HG02973 (cell line): ENCODE measurements around the gene CGB2.
"Not testable (repeated sequence)": the region's sequence is repeated elsewhere in the genome, so short reads cannot be mapped to it uniquely, and the experiment has no call there.

Source experiments
- ATAC-seq: cut with Tn5 transposase; IDR thresholded peaks from one replicate; pipeline ENCODE4 v1.9.1; 2021; ENCODE audit warnings: moderate library complexity; ENCODE audit not compliant: unreplicated experiment

Gene CGB2

DNA sequence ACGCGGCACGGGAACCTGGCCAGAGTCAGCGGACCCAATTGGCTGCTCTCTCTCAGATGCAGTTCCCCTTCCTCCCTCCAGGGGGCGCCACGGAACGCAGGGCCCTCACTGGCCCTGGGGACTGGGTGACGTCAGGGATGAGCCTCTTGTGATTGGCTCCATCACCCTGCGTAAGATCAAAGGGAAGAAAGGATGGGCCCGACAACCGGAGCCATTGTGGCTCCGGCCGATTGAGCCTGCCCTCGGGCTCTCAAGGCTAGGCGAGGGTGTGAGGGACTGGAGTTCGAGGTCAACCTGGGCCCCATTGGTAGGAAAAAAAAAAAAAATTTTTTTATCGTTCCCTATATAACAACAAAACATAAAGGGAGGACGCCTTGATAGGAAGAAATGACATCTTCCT, 5.1 kb downstream of the CGB2 start, which contains the start of gene CGB1:
Gene CGB1, minus strand, starts transcription at position 81 of the 400 bp plus-strand sequence. CDS start 184 bp downstream, outside the sequence.
- not testable (repeated sequence) for ATAC-seq

DNA sequence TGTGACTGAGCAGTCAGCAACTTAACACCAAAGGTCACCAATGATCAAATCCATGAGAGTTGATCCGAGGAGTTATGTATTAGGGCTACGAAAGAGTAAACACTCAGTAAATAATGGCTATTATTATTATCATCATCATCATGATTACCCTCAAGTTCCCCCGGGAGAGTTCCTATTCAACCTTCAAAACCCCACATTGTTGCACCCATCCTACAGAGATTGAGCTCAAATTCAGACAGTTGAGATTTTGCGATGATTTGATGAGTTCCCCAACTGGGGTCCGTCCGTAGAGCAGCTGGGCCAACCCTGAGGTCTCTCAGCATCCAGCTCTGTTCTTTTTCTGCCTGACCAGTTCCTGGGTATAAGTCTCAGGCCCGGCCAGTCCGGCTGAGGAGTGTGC, 6.4 kb downstream of the CGB2 start:
- ATAC-seq, result not testable (repeated sequence)

DNA sequence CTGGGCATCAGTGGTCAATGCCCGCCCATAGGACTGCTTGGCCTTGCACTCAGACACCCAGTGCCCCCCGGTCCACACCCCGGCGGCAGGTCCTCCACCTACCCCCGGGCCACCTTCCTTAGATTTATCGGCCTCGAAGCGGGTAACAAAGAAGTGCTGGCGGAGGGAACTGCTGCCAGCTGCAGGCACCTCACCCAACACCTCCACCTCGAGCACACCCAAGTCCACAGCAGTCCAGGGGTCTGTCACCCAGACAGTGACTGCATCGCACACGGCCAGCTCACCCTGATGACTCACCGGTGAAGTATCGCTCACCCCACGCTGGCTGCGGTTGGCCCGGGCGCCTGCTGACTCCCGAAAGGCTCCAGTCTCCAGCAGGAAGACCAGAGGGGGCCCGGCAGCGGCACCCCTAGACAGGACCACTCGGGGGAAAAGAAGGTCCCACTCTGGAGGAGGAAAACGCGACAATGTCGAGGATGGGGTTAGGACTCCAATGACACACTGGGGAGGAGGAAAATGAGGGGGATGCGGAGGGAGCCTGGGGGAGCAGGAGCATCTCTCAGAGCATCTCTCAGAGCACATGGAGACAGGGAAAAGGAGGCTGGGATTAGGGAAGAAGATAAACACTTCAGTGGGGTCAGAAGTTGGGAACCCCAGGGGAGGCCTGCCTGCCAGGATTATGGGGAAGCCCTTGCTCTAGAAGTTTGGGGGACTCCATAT, 7.0 kb downstream of the CGB2 start:
- ATAC-seq, result not testable (repeated sequence)

DNA sequence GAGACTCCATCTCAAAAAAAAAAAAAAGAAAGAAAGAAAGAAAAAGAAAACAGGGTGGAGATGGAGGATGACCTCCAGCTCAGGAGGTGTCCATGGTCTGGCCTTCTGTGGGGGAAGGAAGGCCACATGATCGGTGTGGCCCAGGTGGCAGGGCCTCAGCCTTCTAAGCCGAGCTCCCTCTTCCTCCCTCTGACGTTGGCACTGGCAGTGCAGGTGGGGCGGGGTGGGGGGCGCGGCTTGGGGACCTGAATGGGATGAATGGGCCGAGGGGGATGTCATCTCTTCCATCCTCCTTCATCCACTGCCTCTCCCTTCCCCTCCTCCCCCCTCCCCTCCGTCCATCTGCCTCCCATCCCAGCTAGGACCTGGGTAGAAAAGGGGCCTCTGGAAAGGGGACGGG, 8.0 kb downstream of the CGB2 start:
- ATAC-seq, result not testable (repeated sequence)

DNA sequence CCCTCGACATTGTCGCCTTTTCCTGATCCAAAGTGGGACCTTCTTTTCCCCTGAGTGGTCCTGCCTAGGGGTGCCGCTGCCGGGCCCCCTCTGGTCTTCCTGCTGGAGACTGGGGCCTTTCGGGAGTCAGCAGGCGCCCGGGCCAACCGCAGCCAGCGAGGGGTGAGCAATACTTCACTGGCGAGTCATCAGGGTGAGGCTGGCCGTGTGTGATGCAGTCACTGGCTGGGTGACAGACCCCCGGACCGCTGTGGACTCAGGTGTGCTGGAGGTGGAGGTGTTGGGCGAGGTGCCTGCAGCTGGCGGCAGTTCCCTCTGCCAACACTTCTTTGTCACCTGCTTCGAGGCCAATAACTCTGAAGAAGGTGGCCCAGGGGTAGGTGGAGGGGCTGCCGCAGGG, 10.5 kb downstream of the CGB2 start:
- ATAC-seq, result no peak

DNA sequence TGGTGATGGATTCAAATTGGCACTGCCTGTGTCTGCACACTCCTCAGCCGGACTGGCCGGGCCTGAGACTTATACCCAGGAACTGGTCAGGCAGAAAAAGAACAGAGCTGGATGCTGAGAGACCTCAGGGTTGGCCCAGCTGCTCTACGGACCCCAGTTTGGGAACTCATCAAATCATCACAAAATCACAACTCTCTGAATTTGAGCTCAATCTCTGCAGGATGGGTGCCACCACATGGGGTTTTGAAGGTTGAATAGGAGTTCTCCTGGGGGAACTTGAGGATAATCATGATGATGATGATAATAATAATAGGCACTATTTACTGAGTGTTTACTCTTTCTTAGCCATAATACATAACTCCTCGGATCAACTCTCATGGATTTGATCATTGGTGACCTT, 11.0 kb downstream of the CGB2 start:
- not testable (repeated sequence) for ATAC-seq

DNA sequence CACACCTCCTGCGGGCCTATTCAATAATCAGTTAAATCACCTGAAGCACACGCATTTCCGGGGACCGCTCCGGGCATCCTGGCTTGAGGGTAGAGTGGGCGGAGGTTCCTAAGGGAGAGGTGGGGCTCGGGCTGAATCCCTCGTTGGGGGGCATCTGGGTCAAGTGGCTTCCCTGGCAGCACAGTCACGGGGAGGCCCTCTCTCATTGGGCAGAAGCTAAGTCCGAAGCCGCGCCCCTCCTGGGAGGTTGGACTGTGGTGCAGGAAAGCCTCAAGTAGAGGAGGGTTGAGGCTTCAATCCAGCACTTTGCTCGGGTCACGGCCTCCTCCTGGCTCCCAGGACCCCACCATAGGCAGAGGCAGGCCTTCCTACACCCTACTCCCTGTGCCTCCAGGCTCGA, 11.9 kb downstream of the CGB2 start, which contains the start of gene CGB5:
Gene CGB5, plus strand, starts transcription at position 301 of the 400 bp plus-strand sequence. CDS start 362 bp downstream, outside the sequence.
- not testable (repeated sequence) for ATAC-seq

DNA sequence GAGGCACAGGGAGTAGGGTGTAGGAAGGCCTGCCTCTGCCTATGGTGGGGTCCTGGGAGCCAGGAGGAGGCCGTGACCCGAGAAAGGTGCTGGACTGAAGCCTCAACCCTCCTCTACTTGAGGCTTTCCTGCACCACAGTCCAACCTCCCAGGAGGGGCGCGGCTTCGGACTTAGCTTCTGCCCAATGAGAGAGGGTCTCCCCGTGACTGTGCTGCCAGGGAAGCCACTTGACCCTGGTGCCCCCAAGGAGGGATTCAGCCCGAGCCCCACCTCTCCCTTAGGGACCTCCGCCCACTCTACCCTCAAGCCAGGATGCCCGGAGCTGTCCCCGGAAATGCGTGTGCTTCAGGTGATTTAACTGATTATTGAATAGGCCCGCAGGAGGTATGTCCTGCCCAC, 17.3 kb downstream of the CGB2 start, which contains the start of gene CGB8:
Gene CGB8, minus strand, starts transcription at position 101 of the 400 bp plus-strand sequence. CDS start 372 bp downstream, outside the sequence.
- ATAC-seq, result not testable (repeated sequence)

DNA sequence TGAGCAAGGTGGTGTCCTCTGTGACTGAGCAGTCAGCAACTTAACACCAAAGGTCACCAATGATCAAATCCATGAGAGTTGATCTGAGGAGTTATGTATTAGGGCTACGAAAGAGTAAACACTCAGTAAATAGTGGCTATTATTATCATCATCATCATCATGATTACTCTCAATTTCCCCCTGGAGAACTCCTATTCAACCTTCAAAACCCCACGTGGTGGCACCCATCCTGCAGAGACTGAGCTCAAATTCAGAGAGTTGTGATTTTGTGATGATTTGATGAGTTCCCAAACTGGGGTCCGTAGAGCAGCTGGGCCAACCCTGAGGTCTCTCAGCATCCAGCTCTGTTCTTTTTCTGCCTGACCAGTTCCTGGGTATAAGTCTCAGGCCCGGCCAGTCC, 18.1 kb downstream of the CGB2 start:
- not testable (repeated sequence) for ATAC-seq

DNA sequence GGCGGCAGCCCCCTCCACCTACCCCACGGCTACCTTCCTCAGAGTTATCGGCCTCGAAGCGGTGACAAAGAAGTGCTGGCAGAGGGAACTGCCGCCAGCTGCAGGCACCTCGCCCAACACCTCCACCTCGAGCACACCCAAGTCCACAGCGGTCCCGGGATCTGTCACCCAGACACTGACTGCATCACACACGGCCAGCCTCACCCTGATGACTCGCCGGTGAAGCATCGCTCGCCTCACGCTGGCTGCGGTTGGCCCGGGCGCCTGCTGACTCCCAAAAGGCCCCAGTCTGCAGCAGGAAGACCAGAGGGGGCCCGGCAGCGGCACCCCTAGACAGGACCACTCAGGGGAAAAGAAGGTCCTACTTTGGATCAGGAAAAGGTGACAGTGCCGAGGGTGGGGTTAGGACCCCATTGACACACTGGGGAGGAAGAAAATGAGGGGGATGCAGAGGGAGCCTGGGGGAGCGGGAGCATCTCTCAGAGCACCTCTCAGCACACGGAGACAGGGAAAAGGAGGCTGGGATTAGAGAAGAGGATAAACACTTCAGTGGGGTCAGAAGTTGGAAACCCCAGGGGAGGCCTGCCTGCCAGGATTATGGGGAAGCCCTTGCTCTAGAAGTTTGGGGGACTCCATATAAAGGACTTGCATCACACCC, 18.8 kb downstream of the CGB2 start:
- not testable (repeated sequence) for ATAC-seq

DNA sequence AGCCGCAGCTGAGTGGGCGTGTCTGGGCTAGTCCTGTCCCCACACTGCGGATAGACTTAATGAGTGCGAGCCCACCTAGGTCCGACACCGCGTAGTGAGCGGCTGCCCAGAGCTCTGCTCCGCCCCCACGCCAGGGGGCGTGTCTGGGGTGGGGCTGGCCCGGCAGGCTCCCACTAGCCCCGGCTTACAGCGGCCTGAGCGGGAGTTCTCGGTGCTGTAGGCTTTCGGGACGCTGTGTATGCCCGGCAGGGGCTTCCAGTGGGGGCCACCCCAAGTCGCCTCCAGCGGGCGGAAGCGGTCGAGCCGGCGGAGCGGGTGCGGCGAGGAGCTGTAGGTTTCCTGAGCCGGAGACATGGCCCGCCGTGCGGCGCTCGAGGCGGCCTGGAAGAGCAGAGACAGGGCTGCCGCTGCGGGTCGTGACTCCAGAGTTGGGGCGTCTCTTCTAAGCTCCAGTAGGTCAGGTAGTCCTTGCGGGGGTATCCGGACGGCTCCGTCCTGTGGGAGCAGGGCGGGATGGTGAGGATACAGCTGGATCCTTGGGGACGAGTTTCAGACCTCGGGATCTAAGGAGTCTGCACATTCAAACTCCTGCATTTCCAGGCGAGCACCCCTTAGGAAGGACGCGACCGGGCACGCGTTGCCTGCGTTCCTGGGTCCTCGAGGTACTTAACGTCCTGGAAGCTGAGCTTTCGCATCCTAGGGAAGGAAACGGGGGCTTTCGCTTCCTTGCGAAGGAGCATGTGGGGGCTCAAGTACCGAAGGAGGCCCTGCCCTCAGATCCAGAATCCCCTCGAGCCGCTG, 24.6 kb downstream of the CGB2 start:
- no peak for ATAC-seq

DNA sequence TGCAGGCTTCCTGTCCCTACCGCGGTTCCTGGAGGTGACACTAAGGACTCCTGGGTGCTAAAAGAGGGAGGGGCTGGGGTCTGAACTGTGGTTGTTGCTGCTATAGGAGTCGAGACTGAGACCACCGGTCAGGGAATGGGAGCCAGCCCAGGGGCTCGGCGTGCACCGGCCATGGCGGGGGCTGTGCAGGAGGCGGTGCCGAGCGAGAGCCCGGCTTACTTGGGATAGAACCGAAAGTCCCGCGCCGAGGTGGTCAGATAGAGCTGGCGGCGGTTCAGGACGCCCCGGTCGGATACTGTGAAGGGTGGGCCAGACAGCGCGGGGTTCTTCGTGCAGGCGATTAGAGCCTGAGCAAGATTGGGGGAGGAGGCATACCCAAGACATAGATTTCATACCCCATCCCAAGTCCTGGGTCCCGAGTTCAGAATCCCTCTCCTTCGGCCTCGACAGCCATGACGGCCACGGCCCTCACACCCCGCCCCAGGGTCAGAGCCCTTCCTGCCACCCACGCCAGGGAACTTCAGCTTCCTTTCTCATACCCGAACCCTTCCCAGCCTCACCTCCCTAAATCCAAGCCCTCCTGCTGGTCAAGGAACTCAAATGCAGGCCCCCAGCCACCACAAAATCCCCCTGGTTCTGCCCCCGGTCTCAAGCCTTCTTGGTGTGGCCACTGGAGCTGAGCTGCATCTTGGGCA, 25.4 kb downstream of the CGB2 start:
- ATAC-seq, result not testable (repeated sequence)

DNA sequence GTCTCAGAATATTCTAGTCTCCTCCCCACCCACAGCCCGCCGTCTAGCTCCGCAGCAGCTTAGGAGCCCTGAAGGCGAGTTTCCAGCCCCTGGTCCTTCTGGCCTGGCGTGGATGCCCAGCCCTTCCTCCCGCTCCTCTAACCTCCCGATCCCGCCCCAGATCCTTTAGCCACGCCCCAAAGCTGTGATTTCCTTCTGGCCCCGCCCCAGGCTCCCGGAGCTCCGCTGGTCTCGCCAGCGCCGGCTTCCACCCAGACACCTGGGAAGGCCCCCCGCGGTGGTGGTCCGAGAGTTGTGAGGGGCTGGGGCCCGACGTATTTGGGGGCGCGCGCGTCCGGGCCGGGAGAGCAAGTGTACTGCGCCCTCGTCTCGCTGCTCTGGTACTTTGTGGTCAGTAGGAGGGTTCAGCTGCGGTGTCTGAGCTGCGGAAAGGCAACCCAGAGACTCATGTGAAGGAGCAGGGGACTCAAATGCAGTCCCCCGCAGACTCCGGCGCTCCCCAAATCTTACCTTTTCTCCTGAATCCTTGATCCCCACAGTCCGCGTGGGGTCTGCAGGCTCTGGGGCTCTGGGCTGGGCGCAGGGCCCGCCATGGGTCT, 26.0 kb downstream of the CGB2 start, which contains the start of gene CGB7:
Gene CGB7, minus strand, starts transcription at position 114 of the 599 bp plus-strand sequence. CDS start 2,374 bp downstream, outside the sequence.
- ATAC-seq, result no peak

DNA sequence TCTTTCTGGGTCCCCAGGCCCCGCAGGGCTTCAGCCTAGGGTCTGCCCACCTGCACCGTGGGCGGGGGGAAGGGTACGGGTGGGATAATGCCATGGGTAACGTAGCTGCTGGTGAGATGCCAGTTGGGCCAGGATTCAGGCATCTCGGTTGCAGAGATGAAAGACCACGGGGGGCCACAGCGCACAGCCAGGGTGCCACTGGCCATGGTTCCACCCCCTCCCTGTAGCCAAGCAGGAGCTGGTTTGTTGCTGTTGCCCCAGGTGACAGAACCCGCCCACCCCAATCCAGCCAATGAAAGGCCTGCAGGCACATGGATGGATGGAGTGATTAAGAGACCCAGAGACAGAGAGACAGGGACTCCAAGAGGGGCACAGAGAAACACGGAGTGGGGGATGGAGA, 26.9 kb downstream of the CGB2 start:
- no peak for ATAC-seq

DNA sequence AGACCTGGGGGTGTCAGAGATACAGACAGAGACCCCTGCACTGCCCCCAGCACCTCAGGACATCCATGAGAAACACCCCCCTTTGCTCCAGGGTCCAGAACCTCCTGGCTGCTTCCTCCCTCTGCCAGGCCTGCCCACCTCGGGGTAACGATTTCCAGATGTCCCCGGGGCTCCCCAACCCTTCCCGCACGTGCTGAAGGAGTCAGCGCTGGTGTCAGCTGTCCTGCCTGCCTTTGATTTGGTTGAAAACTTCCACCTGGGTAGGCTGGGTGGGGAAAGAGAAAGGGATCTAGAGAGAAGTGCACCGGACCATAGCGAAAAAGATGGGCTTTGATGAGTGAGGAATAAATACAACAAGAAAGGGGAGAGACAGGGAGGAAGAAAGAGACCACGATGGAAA, 27.4 kb downstream of the CGB2 start:
- ATAC-seq, result no peak

DNA sequence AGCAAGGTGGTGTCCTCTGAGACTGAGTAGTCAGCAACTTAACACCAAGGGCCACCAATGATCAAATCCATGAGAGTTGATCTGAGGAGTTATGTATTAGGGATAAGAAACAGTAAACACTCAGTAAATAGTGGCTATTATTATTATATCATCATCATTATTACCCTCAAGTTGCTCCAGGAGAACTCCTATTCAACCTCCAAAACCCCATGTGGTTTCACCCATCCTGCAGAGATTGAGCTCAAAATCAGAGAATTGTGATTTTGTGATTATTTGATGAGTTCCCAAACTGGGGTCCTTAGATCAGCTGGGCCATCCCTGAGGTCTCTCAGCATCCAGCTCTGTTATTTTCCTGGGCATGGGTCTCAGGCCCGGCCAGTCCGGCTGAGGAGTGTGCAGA, 29.3 kb downstream of the CGB2 start:
- no peak for ATAC-seq

DNA sequence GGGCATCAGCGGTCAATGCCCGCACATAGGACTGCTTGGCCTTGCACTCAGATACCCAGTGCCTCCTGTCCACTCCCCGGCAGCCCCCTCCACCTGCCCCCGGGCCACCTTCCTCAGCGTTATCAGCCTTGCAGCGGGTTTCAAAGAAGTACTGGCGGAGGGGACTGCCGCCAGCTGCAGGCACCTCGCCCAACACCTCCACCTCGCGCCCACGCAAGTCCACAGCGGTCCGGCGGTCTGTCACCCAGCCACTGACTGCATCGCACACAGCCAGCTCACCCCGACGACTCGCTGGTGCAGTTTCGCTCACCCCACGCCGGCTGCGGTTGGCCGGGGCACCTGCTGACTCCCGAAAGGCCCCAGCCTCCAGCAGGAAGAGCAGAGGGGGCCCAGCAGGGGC, 29.8 kb downstream of the CGB2 start:
- no peak for ATAC-seq

DNA sequence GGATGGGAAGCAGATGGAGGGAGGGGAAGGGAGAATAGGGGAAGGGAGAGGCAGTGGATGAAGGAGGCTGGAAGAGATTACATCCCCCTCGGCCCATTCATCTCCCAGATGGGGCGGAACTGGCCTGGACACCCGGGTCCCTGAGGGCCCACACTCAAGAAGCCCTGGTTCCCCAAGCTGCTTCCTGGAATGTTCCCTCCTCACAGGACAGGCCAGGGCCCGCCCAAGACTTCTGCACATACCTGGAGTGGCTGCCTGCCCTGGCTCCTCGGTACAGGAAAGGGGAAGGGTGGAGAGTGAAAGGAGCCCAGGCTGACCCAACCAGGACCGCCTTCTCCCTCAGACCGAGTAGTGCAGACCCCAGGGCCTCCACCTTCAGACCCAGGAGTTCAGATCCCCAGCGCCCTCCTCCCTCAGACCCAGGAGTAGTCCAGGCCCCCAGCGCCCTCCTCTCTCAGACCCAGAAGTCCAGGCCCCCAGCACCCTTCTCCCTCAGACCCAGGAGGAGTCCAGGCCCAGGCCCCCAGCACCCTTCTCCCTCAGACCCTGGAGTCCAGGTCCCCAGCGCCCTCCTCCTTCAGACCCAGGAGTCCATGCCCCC, 32.4 kb downstream of the CGB2 start:
- no peak for ATAC-seq

DNA sequence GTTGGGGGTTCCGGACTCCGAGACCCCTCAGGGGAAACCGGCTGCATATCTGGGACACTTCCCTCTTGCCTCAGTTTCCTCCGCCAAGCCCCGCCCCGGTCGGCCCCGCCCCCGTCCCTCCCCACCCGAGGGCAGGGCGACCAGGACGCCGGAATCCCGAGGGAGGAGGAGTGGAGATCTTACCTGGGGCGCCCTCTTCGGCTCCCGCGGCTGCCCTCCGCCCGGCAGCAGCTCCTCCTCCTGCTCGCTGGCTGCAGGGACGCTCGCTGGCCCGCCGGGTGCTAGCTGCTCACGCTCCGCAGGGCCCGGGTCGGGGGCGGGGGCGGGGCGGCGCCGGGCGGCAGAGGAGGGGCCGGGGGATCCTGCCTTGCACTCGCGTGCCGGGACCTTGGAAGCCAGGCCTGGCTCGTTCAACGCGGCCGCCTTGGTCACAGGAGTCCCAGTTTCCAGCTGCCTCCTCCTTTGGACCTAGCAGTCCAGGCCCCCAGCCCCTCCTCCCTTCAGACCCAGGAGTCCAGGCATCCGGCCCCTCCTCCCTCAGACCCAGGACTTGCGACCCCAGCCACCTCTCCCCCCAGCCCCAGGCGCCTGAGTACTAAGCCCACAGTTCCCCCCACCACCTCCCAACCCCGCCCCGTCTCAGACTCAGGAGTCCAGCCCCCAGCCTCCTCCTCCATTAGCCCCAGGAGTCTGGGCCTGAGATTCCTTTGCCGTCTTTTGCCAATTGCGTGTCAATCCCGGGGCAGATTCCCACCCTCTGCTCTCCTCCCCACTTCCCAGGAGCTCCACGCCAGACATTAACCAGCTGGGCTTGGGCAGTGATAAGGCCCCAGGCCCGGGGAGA, 33.3 kb downstream of the CGB2 start, which contains the start of gene NTF4:
Gene NTF4, minus strand, starts transcription at position 51 of the 844 bp plus-strand sequence. CDS start 2,821 bp downstream, outside the sequence.
- no peak for ATAC-seq
